ENCODE data around the gene FAM219A. TPM values are rescaled to one million over a fixed set of nuclear protein-coding genes. Genes with fewer than 3 reads are reported as not detected.
A peak's percentile ranks its signal among the peaks of the same experiment; 100 is the strongest.
"Not testable (repeated sequence)": the region's sequence is repeated elsewhere in the genome, so short reads cannot be mapped to it uniquely, and the experiment has no call there.

Gene FAM219A
- total RNA-seq, 2 experiments from 2014 or later = 13.3 to 13.8 TPM

DNA sequence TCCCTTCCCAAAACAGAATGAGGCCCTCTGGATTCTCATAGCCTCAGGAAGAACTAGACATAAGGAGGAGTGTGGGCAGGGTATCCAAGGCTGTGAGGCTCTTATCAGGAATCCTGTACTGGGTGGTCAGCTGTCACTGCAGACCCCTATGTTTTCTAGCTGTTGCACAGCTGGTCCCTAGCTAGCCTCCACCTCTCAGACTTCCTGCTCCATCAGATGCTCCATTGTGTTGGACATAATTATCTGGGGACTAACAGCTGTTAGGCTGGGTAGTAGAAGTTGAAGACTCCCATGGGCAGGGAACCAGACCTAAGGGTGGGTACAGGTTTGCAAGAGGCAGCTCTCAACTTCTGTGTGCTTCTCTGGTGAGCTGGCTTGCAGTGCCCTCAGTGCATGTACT, 18.4 kb downstream of the FAM219A start:
- H3K27ac Mint-ChIP-seq = no peak overlapping the region
- H3K4me1 Mint-ChIP-seq (ENCODE audit: low read depth) = peaks cover 8% of the 10 kb centered on the region
- H3K4me3 Mint-ChIP-seq = no peak overlapping the region
- H3K9me3 Mint-ChIP-seq = no peaks in the 10 kb centered on the region
- intact Hi-C loops (cut with micrococcal nuclease) = no loop called here
- ChIA-PET CTCF (interaction anchor here (1.4 to 8.7 kb wide), 2 partner anchors 36 to 62 kb away, joined by 4 to 76 read pairs; no protein-coding TSS in a partner anchor), POLR2A (interaction anchor here (1.2 kb wide), 1 partner anchor 25 kb away, joined by 3 read pairs; no protein-coding TSS in a partner anchor)
- H3K36me3 Mint-ChIP-seq = no peaks in the 10 kb centered on the region
- H3K27me3 Mint-ChIP-seq = no peaks in the 10 kb centered on the region
- DNase-seq = no peak

DNA sequence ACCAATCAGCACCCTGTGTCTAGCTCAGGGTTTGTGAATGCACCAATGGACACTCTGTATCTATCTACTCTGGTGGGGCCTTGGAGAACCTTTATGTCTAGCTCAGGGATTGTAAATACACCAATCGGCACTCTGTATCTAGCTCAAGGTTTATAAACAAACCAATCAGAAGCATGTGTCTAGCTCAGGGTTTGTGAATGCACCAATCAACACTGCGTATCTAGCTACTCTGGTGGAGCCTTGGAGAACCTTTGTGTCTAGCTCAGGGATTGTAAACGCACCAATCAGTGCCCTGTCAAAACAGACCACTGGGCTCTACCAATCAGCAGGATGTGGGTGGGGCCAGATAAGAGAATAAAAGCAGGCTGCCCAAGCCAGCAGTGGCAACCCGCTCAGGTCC, 19.9 kb downstream of the FAM219A start:
- DNase-seq; H3K4me3 Mint-ChIP-seq; H3K9me3 Mint-ChIP-seq; H3K27ac Mint-ChIP-seq; H3K27me3 Mint-ChIP-seq; H3K4me1 Mint-ChIP-seq (ENCODE audit: low read depth); H3K36me3 Mint-ChIP-seq: not testable (repeated sequence)
- intact Hi-C loops (cut with micrococcal nuclease) = loop anchor here (5.0 kb wide), 1 partner anchor 154 kb away; no protein-coding TSS in a partner anchor
- ChIA-PET CTCF (interaction anchor here (0.9 to 8.7 kb wide), 9 partner anchors 24 to 182 kb away, joined by 3 to 76 read pairs (median 4); partner anchors contain the start of gene DCTN3), POLR2A (interaction anchor here (1.0 kb wide), 1 partner anchor 63 kb away, joined by 3 read pairs; no protein-coding TSS in a partner anchor)

DNA sequence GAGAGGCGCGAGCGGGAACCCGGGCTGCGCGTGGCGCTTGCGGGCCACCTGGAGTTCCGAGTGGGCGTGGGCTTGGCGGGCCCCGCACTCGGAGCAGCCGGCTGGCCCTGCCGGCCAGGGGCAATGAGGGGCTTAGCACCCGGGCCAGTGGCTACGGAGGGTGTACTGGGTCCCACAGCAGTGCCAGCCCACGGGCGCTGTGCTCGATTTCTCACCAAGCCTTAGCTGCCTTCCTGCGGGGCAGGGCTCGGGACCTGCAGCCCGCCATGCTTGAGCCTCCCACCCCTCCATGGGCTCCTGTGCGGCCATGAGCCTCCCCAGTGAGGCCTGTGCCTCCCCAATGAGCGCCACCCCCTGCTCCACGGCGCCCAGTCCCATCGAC, 20.5 kb downstream of the FAM219A start:
- not testable (repeated sequence) for H3K36me3 Mint-ChIP-seq; DNase-seq; H3K27ac Mint-ChIP-seq; H3K27me3 Mint-ChIP-seq; H3K4me1 Mint-ChIP-seq (ENCODE audit: low read depth); H3K4me3 Mint-ChIP-seq; H3K9me3 Mint-ChIP-seq
- POLR2A ChIA-PET = interaction anchor here (1.0 kb wide), 1 partner anchor 64 kb away, joined by 3 read pairs; no protein-coding TSS in a partner anchor
- CTCF ChIA-PET = interaction anchor here (0.9 to 8.7 kb wide), 9 partner anchors 25 to 166 kb away, joined by 3 to 76 read pairs (median 5); no protein-coding TSS in a partner anchor
- intact Hi-C loops (cut with micrococcal nuclease) = loop anchor here (1.0 to 5.0 kb wide), 3 partner anchors 62 to 154 kb away; no protein-coding TSS in a partner anchor

DNA sequence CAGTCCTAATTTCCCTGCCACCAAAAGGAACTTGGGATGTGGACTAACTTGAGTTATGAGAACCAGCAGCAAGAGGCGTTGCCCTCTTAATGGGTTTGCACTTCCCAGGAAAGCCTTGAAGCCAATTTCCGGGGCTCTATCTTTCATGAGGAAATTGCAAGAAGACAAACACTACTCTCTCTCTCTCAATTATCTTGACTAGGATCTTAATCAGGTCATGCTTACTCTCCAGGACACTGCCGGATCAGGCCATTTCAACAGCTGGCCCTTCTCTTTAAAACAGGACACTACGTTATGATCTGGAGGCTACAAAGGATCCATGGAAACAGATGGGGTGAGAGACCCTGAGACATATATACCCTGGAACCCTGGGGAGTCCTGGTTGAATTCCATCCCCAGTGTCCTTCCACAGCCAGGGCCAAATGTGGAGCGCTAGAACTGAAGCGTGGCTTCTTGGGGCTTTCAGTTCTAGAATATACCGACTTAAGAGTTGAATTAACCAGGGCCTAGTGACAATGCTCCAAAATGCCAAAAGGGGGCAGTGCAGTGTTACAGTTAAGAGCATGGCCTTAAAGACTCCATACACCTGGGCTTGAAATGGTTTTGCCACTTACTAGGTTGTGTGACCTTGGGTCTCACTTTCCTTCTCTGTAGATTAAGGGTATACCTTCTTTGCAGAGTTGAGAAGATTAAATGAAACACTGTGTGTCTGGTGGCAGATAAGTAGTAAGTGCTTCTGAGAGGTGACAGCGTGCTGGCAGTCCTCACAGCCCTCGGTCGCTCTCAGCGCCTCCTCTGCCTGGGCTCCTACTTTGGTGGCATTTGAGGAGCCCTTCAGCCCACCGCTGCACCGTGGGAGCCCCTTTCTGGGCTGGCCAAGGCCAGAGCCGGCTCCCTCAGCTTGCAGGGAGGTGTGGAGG, 21.1 kb downstream of the FAM219A start:
- H3K27ac Mint-ChIP-seq = no peak overlapping the region
- no peak overlapping the region for H3K4me3 Mint-ChIP-seq
- H3K27me3 Mint-ChIP-seq = no peaks in the 10 kb centered on the region
- POLR2A ChIA-PET = no interaction called here
- DNase-seq = peak; percentile 70
- H3K9me3 Mint-ChIP-seq = no peaks in the 10 kb centered on the region
- H3K36me3 Mint-ChIP-seq = no peaks in the 10 kb centered on the region
- CTCF ChIA-PET = interaction anchor here (0.6 to 8.7 kb wide), 10 partner anchors 9 to 981 kb away, joined by 3 to 76 read pairs (median 4); no protein-coding TSS in a partner anchor
- intact Hi-C loops (cut with micrococcal nuclease) = loop anchor here (1.0 to 5.0 kb wide), 3 partner anchors 63 to 155 kb away; no protein-coding TSS in a partner anchor
- H3K4me1 Mint-ChIP-seq (ENCODE audit: low read depth) = peaks cover 8% of the 10 kb centered on the region

DNA sequence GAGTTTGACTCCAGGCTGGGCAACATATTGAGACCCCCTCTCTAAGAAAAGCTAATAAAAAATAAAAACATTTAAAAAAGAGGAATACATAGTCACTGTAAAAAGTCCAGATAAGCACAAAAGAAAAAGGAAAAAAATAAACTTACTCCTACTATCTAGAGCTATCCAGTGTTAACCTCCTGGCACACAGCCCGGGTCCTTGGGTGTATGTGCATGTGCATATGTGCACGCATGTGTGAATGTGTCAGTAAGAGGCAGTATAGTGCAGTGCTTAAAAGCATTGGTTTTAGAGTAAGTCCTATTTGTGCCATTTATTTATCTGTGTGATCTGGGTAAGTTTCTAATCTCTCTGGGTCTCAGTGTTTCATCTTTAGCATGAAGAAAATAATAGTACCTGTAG, 26.7 kb downstream of the FAM219A start:
- H3K27me3 Mint-ChIP-seq = no peaks in the 10 kb centered on the region
- ChIA-PET POLR2A (no interaction called here), CTCF (interaction anchor here (0.7 to 1.6 kb wide), 5 partner anchors 28 to 172 kb away, joined by 3 to 13 read pairs (median 3); no protein-coding TSS in a partner anchor)
- H3K4me1 Mint-ChIP-seq (ENCODE audit: low read depth) = no peaks in the 10 kb centered on the region
- intact Hi-C loops (cut with micrococcal nuclease) = no loop called here
- no peaks in the 10 kb centered on the region for H3K36me3 Mint-ChIP-seq
- no peak for DNase-seq
- no peak overlapping the region for H3K27ac Mint-ChIP-seq
- H3K4me3 Mint-ChIP-seq = no peak overlapping the region
- no peaks in the 10 kb centered on the region for H3K9me3 Mint-ChIP-seq

DNA sequence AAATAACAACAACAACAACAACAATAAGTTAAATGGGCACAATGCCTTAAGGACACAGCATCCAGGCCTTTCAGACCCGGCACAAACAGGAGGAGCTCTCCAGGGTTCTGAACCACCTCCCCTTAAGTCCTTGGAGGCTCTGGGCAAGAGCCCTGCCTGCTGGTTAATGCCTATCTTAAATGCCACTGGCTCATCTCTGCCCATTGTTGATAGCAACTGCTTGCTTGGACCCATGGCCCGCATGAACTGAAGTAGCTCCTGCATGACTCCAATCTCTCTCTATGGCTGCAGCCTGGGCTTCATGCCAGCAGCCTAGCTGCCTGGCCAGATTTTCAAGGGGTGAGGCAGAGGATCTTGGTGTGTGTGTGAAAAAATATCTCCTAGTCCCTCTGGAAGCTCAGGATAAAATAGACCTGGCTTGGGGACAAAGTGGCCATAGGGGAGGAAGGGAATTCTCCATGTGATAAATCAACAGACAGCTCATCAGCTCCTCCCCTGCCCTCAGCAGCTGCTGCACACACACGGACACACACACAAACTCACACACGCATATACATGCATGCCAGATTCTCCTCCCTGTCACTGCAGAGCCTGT, 27.4 kb downstream of the FAM219A start:
- ChIA-PET POLR2A (no interaction called here), CTCF (interaction anchor here (0.6 to 1.6 kb wide), 4 partner anchors 27 to 173 kb away, joined by 3 to 13 read pairs (median 3); no protein-coding TSS in a partner anchor)
- DNase-seq = peak; percentile 16
- no peaks in the 10 kb centered on the region for H3K27me3 Mint-ChIP-seq
- H3K9me3 Mint-ChIP-seq = no peaks in the 10 kb centered on the region
- H3K36me3 Mint-ChIP-seq = no peaks in the 10 kb centered on the region
- intact Hi-C loops (cut with micrococcal nuclease) = no loop called here
- H3K4me3 Mint-ChIP-seq = no peak overlapping the region
- H3K4me1 Mint-ChIP-seq (ENCODE audit: low read depth) = no peaks in the 10 kb centered on the region
- no peak overlapping the region for H3K27ac Mint-ChIP-seq

DNA sequence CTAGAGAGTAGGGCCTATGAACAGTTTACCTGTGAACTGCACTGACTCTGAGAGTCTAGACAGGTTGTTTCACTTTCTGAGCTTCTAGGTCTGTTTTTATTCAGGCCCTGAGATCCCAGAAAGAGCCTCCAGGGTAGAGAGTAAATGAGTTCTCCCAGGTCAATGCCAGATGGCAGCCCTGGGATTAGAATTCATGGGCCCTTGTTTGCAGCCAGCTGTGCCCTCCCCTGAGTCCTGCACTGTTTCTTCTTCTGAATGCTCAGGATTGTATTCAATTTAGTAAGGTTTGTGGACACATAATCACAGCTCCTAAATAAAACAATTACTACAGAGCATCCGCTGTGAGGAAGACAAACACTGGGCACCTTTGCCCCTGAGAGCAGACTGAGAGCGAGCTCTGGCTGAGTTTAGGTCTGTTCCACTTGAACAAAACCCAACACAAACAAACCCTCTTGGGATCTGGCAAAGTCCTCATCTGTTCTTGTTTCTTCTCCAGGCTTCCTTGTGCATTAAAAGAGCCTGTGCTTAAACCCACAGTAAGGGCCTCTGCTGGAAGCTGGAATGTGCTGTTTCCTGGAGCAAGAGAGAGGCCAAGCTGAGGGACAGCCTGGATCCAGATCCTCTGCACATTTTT, 29.9 kb downstream of the FAM219A start:
- H3K4me3 Mint-ChIP-seq = no peak overlapping the region
- ChIA-PET CTCF (interaction anchor here (0.8 to 1.9 kb wide), 2 partner anchors 70 to 176 kb away, joined by 3 to 4 read pairs; no protein-coding TSS in a partner anchor), POLR2A (no interaction called here)
- no peaks in the 10 kb centered on the region for H3K36me3 Mint-ChIP-seq
- no peaks in the 10 kb centered on the region for H3K9me3 Mint-ChIP-seq
- H3K4me1 Mint-ChIP-seq (ENCODE audit: low read depth) = no peaks in the 10 kb centered on the region
- H3K27me3 Mint-ChIP-seq = no peaks in the 10 kb centered on the region
- no peak for DNase-seq
- intact Hi-C loops (cut with micrococcal nuclease) = no loop called here
- no peak overlapping the region for H3K27ac Mint-ChIP-seq

DNA sequence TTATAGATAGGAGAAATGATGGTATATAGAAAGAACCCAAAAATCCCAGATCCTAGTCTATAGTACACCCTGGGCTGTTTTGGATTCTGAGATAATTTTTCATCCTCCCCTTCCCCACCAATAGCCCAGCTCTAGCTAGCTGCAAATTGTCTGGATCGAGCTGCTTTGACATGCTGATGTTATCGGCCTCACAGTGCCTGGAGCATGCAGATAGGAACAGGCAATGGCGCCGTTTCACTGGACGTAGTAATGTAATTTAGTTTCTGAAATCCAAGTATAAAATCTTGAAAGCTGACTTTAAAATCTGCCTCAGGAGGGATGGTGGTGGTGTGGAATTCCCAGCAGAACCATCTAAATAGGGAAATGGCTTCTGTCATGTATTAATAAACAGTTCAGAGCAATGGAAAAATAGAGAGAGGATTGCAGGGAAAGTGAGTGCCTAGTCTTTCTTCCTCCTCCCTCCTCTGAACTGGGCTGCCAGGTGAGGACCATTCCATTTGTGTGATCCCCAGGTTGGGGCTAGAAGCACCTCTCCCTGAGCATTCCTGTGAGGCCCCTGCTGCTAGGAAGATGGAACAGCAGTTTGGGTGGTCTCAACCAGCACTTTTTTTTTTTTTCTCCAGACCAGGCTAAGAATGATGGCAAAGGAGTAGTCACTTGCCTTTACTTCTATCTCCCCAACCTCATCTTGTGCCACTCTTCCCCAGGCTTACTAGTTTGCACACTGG, 31.9 kb downstream of the FAM219A start:
- no peaks in the 10 kb centered on the region for H3K4me1 Mint-ChIP-seq (ENCODE audit: low read depth)
- no peaks in the 10 kb centered on the region for H3K27me3 Mint-ChIP-seq
- intact Hi-C loops (cut with micrococcal nuclease) = no loop called here
- no peaks in the 10 kb centered on the region for H3K36me3 Mint-ChIP-seq
- no peak overlapping the region for H3K27ac Mint-ChIP-seq
- H3K9me3 Mint-ChIP-seq = no peaks in the 10 kb centered on the region
- POLR2A ChIA-PET = no interaction called here
- DNase-seq = no peak
- H3K4me3 Mint-ChIP-seq = no peak overlapping the region
- CTCF ChIA-PET = interaction anchor here (0.6 kb wide), 1 partner anchor 39 kb away, joined by 3 read pairs; no protein-coding TSS in a partner anchor

DNA sequence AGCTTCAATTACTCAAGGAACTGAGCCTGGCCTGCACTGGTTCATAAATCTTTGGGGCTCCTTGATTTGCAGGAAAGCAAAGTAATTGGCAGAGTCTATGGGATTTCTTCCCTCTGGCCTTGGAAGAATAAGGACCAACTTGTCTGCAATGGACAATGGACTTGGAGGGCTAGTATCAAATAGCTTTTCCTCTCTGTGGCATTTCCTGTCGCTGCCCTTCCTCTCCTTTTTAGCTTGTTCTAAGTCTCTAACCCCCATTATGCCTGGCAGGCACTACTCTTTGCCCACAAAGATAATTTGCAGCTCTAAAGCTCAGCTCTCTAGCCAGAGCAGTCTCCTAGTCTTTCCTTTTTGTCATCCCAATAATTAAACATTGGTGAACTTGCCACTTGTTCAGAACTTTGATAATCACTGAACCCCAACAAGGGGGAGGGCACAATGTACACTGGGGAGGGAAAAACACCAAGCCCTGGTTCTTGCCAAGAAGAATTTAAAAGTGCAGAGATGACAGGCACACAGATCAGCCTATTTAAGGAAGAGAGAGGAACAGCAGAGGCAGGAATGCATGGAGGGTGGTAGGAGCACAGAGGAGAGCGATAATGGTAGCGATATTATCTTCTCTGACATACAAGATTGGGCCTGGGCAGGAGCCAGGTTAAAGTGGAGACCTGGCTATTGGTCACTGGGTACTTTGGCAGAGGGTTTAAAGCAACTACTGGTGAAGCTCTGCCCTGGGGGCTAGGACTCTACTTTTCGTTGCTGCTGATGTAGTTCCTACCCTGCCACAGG, 38.5 kb downstream of the FAM219A start:
- Mint-ChIP-seq H3K36me3 (no peaks in the 10 kb centered on the region), H3K27ac (no peak overlapping the region), H3K4me1 (ENCODE audit: low read depth) (no peaks in the 10 kb centered on the region), H3K9me3 (no peaks in the 10 kb centered on the region), H3K4me3 (no peak overlapping the region), H3K27me3 (no peaks in the 10 kb centered on the region)
- CTCF ChIA-PET = interaction anchor here (0.7 to 0.9 kb wide), 2 partner anchors 84 to 172 kb away, joined by 3 read pairs; no protein-coding TSS in a partner anchor
- POLR2A ChIA-PET = no interaction called here
- intact Hi-C loops (cut with micrococcal nuclease) = no loop called here
- no peak for DNase-seq

DNA sequence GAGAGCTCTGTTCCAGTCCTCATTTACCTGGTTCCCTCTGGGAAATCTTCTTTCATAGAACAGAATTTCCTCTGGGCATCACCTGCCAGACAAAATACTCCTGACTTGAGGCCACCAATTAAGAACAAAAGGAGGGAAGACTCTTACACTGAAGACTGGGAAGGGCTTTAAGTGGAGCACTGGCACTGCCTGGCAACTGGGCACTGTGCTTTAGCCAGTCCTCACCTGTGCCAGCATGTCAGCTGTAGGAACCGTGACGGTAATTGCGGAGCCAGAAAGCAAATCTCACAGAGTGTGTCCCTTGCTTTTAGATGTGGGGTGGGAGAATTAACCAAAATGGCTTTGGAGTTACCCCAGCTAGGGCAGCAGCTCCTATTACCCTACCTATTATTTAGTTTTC, 40.6 kb downstream of the FAM219A start:
- DNase-seq = no peak
- H3K36me3 Mint-ChIP-seq = no peaks in the 10 kb centered on the region
- H3K4me1 Mint-ChIP-seq (ENCODE audit: low read depth) = no peaks in the 10 kb centered on the region
- intact Hi-C loops (cut with micrococcal nuclease) = no loop called here
- H3K27me3 Mint-ChIP-seq = no peaks in the 10 kb centered on the region
- H3K27ac Mint-ChIP-seq = no peak overlapping the region
- POLR2A ChIA-PET = no interaction called here
- CTCF ChIA-PET = interaction anchor here (3.7 kb wide), 1 partner anchor 14 kb away, joined by 15 read pairs; no protein-coding TSS in a partner anchor
- no peak overlapping the region for H3K4me3 Mint-ChIP-seq
- H3K9me3 Mint-ChIP-seq = no peaks in the 10 kb centered on the region
